Tibial artery (tissue), 4 donors: ENCODE data around the gene ALDH1L1.
A peak's percentile ranks its signal among the peaks of the same experiment; 100 is the strongest.

Source experiments
- DNase-seq, 2 donors: peaks; one replicate each; pipeline ENCODE4 v3.0.0-alpha.2; 2019
- H3K27ac ChIP-seq, 2 donors: fragments of 200-600 bp; sonication (generic) in 1 of 2; 1 replicate in 1 of 2; 2 replicates in 1 of 2; pipeline ENCODE4 v1.5.1; 2018 to 2019; ENCODE audit warnings: mild to moderate bottlenecking in 1 of 2
- H3K27me3 ChIP-seq, 2 donors: fragments of 200-600 bp; sonication (generic) in 1 of 2; one replicate each; pipeline versions ENCODE4 v1.5.1 to v1.6.0; 2016 to 2019
- H3K36me3 ChIP-seq, 3 donors: fragments of 200-600 bp; sonication (generic) in 2 of 3; one replicate each; pipeline ENCODE4 v1.5.1; 2016 to 2019; ENCODE audit warnings: mild to moderate bottlenecking in 2 of 3
- H3K4me1 ChIP-seq, 4 donors: fragments of 200-600 bp; sonication (generic) in 2 of 4; 1 replicate in 3 of 4; 2 replicates in 1 of 4; pipeline ENCODE4 v1.5.1; 2016 to 2019
- H3K4me3 ChIP-seq, 2 donors: fragments of 200-600 bp; sonication (generic) in 1 of 2; 1 replicate in 1 of 2; 2 replicates in 1 of 2; pipeline ENCODE4 v1.5.1; 2018 to 2019; ENCODE audit warnings: mild to moderate bottlenecking in 2 of 2
- H3K9me3 ChIP-seq, 3 donors: fragments of 200-600 bp; sonication (generic) in 1 of 3; one replicate each; pipeline ENCODE4 v1.5.1; 2016 to 2019
- intact Hi-C: fragments of 100-400 bp; cut with DNase I; formaldehyde crosslinking; loops from one replicate; pipeline ENCODE4 v1.15.0; 2023; ENCODE audit warnings: low total_unique reads
- TF ChIP-seq, protein P1 (sequence below), 2 experiments: fragments of 200-600 bp in 1 of 2; fragments of 450-650 bp in 1 of 2; IDR thresholded peaks; one replicate each; pipeline ENCODE4 v1.5.1; 2017 to 2019; ENCODE audit warnings: antibody characterized with exemption in 2 of 2, mild to moderate bottlenecking in 1 of 2, moderate library complexity in 1 of 2

ALDH1L1 gene

DNA sequence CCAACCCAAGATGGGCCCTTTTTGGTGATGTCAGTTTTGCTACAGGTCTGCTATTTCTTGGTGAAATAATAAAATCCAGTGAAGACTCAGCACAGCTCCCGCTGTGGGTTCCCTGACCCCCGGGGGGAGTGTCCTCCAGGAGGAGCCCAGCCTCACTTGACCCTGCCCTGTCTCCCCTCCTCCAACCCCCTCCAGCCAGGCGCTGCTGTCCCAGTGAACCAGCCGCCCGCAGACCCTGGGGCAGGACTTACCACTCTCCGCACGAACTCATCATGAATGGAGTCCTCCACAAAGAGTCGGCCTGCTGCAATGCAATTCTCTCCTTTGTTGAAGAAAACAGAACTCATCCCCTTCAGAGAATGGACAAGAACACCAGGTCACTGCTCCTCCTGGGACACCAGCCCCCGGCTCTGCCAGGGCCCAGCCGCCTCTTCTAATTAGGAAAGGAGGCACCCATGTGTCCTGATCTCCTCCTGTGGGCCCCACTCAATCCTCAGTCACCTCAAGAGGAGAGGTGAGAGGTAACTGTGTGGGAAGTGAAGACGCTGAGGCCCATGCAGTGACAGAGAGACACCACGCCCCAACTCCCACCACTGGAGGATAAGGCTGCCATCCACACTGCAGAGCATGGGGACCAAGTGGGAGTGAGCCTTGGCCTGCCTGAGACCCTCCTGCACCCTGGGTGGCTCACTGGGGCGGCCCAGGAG, 67.7 kb downstream of the ALDH1L1 start:
- Histone ChIP-seq H3K27me3 (no peaks in the 10 kb centered on the region), H3K9me3 (no peaks in the 10 kb centered on the region), H3K36me3 (peaks cover 0 to 33% (median 0%) of the 10 kb centered on the region in 3 donors), H3K4me3 (no peak overlapping the region), H3K27ac (no peak overlapping the region), H3K4me1 (no peaks in the 10 kb centered on the region)
- DNase-seq, result peak; percentile 8 to 53
- TF ChIP-seq, protein P1, sequence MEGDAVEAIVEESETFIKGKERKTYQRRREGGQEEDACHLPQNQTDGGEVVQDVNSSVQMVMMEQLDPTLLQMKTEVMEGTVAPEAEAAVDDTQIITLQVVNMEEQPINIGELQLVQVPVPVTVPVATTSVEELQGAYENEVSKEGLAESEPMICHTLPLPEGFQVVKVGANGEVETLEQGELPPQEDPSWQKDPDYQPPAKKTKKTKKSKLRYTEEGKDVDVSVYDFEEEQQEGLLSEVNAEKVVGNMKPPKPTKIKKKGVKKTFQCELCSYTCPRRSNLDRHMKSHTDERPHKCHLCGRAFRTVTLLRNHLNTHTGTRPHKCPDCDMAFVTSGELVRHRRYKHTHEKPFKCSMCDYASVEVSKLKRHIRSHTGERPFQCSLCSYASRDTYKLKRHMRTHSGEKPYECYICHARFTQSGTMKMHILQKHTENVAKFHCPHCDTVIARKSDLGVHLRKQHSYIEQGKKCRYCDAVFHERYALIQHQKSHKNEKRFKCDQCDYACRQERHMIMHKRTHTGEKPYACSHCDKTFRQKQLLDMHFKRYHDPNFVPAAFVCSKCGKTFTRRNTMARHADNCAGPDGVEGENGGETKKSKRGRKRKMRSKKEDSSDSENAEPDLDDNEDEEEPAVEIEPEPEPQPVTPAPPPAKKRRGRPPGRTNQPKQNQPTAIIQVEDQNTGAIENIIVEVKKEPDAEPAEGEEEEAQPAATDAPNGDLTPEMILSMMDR (IDR thresholded peaks at IDR 0.05), result no peak
- intact Hi-C loops, result no loop called here

DNA sequence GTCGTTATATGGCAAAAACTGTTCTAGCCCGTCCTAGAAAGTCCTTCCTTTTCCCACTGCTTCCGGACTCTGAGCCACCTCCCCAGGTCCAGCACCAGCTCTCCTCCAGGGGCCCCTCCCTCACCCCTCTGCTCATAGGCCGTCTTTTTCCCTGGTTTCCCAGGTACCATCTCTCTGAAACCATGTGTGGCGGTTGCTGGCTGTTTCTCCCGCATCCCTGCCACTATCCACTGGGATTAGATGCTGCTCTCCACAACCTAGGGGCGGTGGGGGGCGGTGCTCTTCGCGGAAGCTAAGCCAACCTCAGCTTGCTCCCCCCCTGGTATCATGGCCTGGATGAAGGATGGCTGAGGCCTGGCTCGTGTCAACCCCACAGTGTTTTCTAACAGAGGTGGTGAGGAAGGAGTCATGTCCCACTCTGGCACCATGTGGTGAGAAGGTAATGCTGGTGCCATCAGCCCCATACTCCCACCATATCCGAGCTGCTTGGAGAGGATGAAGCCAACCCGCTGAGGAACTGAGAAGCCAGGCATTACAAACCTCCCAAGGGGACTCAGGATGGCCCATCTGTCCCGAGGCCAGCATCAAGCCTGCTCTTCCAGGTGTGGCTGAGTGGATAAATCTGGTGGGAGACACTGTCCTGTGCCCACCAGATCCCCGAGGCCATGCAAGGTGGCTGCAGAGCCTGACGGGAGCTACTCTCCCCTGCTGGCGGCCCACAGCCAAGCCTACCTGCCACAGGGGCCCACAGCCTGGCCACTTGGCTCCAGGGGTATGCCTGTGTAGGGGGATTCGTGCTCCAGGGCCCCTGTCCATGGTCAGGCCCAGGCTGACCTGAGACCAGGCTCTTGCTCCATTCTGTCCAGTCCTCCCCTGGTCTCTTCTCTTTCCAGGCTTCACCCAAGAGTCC, 68.6 kb downstream of the ALDH1L1 start:
- Histone ChIP-seq H3K36me3 (peaks cover 0 to 38% (median 0%) of the 10 kb centered on the region in 3 donors), H3K9me3 (no peaks in the 10 kb centered on the region), H3K27ac (no peak overlapping the region), H3K4me1 (no peaks in the 10 kb centered on the region), H3K4me3 (no peak overlapping the region), H3K27me3 (no peaks in the 10 kb centered on the region)
- TF ChIP-seq, protein P1 (IDR thresholded peaks at IDR 0.05), result no peak
- intact Hi-C loops, result no loop called here
- DNase-seq, result peak; percentile 10 to 51

DNA sequence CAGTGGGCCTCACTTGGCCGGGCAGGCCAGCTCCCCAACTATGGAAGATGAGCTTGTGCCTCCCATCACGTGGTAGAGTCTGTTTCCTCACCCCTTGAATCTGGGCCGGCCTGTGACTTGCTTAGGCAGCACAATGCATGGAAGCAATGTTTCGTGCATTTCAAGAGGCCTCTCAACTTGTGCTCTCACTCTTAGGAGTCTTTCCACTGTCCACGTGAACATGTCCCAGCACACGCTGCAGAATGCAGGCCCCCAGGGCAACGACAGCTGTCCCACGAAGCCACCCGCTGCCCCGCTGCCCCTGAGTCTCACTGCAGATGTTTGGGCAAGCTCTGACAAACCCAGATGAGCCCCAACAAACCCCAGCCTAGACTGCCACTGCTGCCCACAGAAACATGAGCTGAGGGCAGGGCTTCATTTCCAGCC, 69.2 kb downstream of the ALDH1L1 start:
- no peaks in the 10 kb centered on the region for H3K27me3 ChIP-seq
- peak in 1 of 2 donors; percentile 17 for DNase-seq
- peaks cover 0 to 40% (median 0%) of the 10 kb centered on the region in 3 donors for H3K36me3 ChIP-seq
- TF ChIP-seq, protein P1 (IDR thresholded peaks at IDR 0.05), result no peak
- H3K4me3 ChIP-seq, result no peak overlapping the region
- no peaks in the 10 kb centered on the region for H3K4me1 ChIP-seq
- intact Hi-C loops, result no loop called here
- H3K27ac ChIP-seq, result no peak overlapping the region
- H3K9me3 ChIP-seq, result no peaks in the 10 kb centered on the region

DNA sequence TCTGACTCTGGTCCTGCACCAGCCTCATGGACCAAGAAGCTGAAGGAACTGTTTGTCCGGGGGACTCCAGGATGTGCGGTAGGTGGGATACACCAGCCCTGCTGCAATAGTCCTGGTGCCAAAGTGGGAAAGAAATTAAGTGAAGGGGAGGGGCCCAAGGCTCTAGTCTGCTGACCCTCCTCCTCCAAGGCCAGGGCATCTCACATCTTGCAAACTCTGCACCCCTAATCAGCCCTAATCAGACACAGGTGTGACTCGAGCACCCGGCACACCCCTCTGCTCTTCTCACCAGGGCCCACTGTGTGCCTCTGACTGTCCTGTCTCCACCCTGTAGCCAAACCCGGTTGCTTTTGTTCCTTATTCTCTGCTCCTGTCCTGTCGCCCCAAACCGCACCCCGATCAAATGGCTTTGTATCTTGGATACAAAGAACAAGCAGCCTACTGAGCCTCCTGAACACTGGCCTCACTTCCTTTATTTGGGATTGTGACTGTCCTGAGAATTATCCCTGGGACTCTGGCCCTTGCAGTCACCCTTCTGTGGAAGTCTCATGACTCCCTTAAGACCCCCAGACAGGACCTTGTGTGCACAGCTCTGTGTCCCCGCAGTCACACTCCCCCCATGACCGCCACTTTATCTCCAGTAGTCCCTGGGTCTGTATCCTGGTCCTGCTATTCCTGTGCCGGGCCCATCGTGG, 69.8 kb downstream of the ALDH1L1 start:
- H3K9me3 ChIP-seq, result no peaks in the 10 kb centered on the region
- peak in 1 of 2 donors; percentile 58 for DNase-seq
- intact Hi-C loops, result no loop called here
- no peaks in the 10 kb centered on the region for H3K4me1 ChIP-seq
- no peak overlapping the region for H3K4me3 ChIP-seq
- H3K27ac ChIP-seq, result no peak overlapping the region
- no peaks in the 10 kb centered on the region for H3K27me3 ChIP-seq
- TF ChIP-seq, protein P1 (IDR thresholded peaks at IDR 0.05), result no peak
- peaks cover 0 to 46% (median 0%) of the 10 kb centered on the region in 3 donors for H3K36me3 ChIP-seq

DNA sequence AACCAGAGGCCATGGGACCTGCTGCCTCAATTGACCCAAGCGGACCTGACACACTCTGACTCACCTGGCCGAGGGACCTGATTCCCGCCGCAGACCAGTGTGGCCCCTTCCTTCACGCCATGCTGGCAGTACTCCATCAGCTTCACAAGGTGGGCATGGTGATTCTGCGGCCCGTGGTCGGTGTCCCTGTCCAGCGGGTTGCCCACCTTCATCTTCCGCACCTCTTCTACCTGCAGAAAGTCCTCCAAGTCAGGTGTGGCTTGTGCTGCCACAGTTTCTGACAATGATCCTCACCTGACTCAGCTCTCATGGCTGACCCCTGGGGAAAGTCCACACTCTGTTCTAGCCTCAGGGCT, 70.5 kb downstream of the ALDH1L1 start:
- peaks cover 0 to 49% (median 0%) of the 10 kb centered on the region in 3 donors for H3K36me3 ChIP-seq

More for the DNA sequence above, 70.5 kb downstream of the ALDH1L1 start:
- peak; percentile 19 to 53 for DNase-seq
- no peaks in the 10 kb centered on the region for H3K9me3 ChIP-seq
- no peaks in the 10 kb centered on the region for H3K4me1 ChIP-seq
- TF ChIP-seq, protein P1 (IDR thresholded peaks at IDR 0.05), result no peak
- H3K27ac ChIP-seq, result no peak overlapping the region
- H3K27me3 ChIP-seq, result no peaks in the 10 kb centered on the region
- H3K4me3 ChIP-seq, result no peak overlapping the region
- intact Hi-C loops, result no loop called here
